Upper lobe of left lung (tissue), 4 donors: ENCODE results near the gene SYNE4.

Source experiments
- CTCF ChIP-seq, 6 experiments: fragments of 450-650 bp in 4 of 6; fragments of 200-600 bp in 2 of 6; sonication (generic) in 2 of 6; IDR thresholded peaks; one replicate each; pipeline ENCODE4 v1.5.1; 2016 to 2019; ENCODE audit warnings: antibody characterized with exemption in 6 of 6
- POLR2A ChIP-seq, 4 donors: fragments of 450-650 bp; IDR thresholded peaks; one replicate each; pipeline ENCODE4 v1.5.1; 2016 to 2017; ENCODE audit warnings: antibody characterized with exemption in 4 of 4, mild to moderate bottlenecking in 2 of 4

- no peak for TF ChIP-seq CTCF (IDR thresholded peaks at IDR 0.05)
- no peak for TF ChIP-seq POLR2A (IDR thresholded peaks at IDR 0.05)
These were observed 1.2 kb upstream of the SYNE4 start for GRCh38 chr19:36009633-36010379.
